MM.1S (cell line): ENCODE data around the gene UBXN6.

Experiments
- CTCF ChIP-seq: fragments of 300-600 bp; sonication (generic); IDR thresholded peaks from 2 replicates; pipeline ENCODE4 v1.5.1; 2016; ENCODE audit warnings: antibody characterized with exemption, low read length, mixed read lengths
- EZH2 ChIP-seq: fragments of 300-600 bp; sonication (generic); optimal IDR thresholded peaks from 2 replicates; pipeline ENCODE3; 2017; ENCODE audit warnings: low read depth, mild to moderate bottlenecking, antibody characterized with exemption, low read length, mixed read lengths

DNA sequence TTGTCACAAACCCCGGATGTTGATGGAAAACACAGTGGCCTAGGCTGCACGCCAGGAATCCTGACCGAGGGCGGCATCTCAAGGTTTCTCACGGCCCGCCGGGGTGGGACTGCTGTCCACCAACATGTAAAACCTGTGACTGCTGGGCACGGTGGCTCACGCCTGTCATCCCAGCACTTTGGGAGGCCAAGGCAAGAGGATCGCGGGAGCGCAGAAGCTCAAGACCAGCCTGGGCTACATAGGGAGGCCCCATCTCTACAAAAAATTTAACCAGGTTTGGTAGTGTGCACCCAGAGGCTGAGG is 49.5 kb upstream of the UBXN6 start:
- TF ChIP-seq CTCF (no peak), EZH2 (no peak)
